GM23338 (cell line): Measurements from ENCODE around the gene ATP10B. TPM values are rescaled to one million over a fixed set of nuclear protein-coding genes. Genes with fewer than 3 reads are reported as not detected.

Source experiments
- ATAC-seq: fragments of 200-7000 bp; cut with Tn5 transposase; 3 replicates; pipeline ENCODE4 v1.9.1; 2020
- DNase-seq: peaks from one replicate; pipeline ENCODE4 v3.0.0-alpha.2; 2015; ENCODE audit warnings: low spot score
- H2AFZ ChIP-seq: fragments of 200-600 bp; sonication (generic); 2 replicates; pipeline ENCODE4 v1.8.0; 2016; ENCODE audit warnings: antibody characterized with exemption, mild to moderate bottlenecking, moderate library complexity
- H3F3A ChIP-seq: fragments of 200-600 bp; sonication (generic); replicated peaks from 2 replicates; pipeline ENCODE4 v1.8.0; 2017; ENCODE audit warnings: antibody characterized with exemption, mixed run types, low read depth
- H3K27ac ChIP-seq: fragments of 200-600 bp; sonication (generic); 2 replicates; pipeline ENCODE4 v1.6.1; 2016; ENCODE audit warnings: low read depth
- H3K27me3 ChIP-seq: fragments of 200-600 bp; sonication (generic); 2 replicates; pipeline ENCODE4 v1.8.0; 2016; ENCODE audit warnings: mild to moderate bottlenecking, mixed run types, moderate library complexity; ENCODE audit not compliant: insufficient read depth
- H3K36me3 ChIP-seq: fragments of 200-600 bp; sonication (generic); 2 replicates; pipeline ENCODE4 v1.8.0; 2016; ENCODE audit warnings: mild to moderate bottlenecking; ENCODE audit not compliant: insufficient read depth
- H3K4me1 ChIP-seq: fragments of 200-600 bp; sonication (generic); 2 replicates; pipeline ENCODE4 v1.8.0; 2016; ENCODE audit warnings: mild to moderate bottlenecking, moderate library complexity; ENCODE audit not compliant: insufficient read depth
- H3K4me2 ChIP-seq: fragments of 200-600 bp; sonication (generic); 2 replicates; pipeline ENCODE4 v1.7.1; 2017; ENCODE audit warnings: mixed run types
- H3K4me3 ChIP-seq: fragments of 200-600 bp; sonication (generic); 2 replicates; pipeline ENCODE4 v1.6.1; 2016; ENCODE audit warnings: mixed run types
- H3K79me2 ChIP-seq: fragments of 200-600 bp; sonication (generic); replicated peaks from 2 replicates; pipeline ENCODE4 v1.8.0; 2017; ENCODE audit warnings: mild to moderate bottlenecking; ENCODE audit not compliant: insufficient read depth
- H3K9me2 ChIP-seq: fragments of 200-600 bp; sonication (generic); 2 replicates; pipeline ENCODE4 v1.8.0; 2017; ENCODE audit not compliant: insufficient read depth
- H4K20me1 ChIP-seq: fragments of 200-600 bp; sonication (generic); replicated peaks from 2 replicates; pipeline ENCODE4 v1.8.0; 2017; ENCODE audit warnings: mild to moderate bottlenecking; ENCODE audit not compliant: insufficient read depth
- H3K27ac Mint-ChIP-seq: 2 replicates; pipeline ENCODE4 v1.8.0; 2020; ENCODE audit warnings: inconsistent platforms, mild to moderate bottlenecking, moderate library complexity, mixed read lengths
- H3K27me3 Mint-ChIP-seq: 3 replicates; pipeline ENCODE4 v1.8.0; 2022; ENCODE audit warnings: low read depth, mild to moderate bottlenecking, moderate library complexity, mixed read lengths, inconsistent platforms; ENCODE audit not compliant: insufficient read depth, poor library complexity
- H3K36me3 Mint-ChIP-seq: 3 replicates; pipeline ENCODE4 v1.8.0; 2021; ENCODE audit warnings: low read depth, mild to moderate bottlenecking, inconsistent platforms, moderate library complexity, mixed read lengths
- H3K4me1 Mint-ChIP-seq: 3 replicates; pipeline ENCODE4 v1.8.0; 2020; ENCODE audit warnings: mild to moderate bottlenecking, inconsistent platforms, mixed read lengths
- H3K4me3 Mint-ChIP-seq: 3 replicates; pipeline ENCODE4 v1.8.0; 2021; ENCODE audit warnings: moderate library complexity, mild to moderate bottlenecking, inconsistent platforms, mixed read lengths
- H3K9me3 Mint-ChIP-seq: 3 replicates; pipeline ENCODE4 v1.8.0; 2020; ENCODE audit warnings: moderate library complexity, mild to moderate bottlenecking, inconsistent platforms, mixed read lengths
- EZH2phosphoT487 ChIP-seq: fragments of 200-600 bp; sonication (generic); IDR thresholded peaks from one replicate; pipeline ENCODE4 v1.8.1; 2018; ENCODE audit warnings: antibody characterized with exemption; ENCODE audit not compliant: unreplicated experiment
- REST ChIP-seq: IDR thresholded peaks from one replicate; pipeline ENCODE4 v1.6.1; 2018; ENCODE audit warnings: antibody characterized with exemption; ENCODE audit not compliant: unreplicated experiment
- STAT1 ChIP-seq: IDR thresholded peaks from one replicate; pipeline ENCODE4 v1.6.1; 2016; ENCODE audit warnings: antibody characterized with exemption; ENCODE audit not compliant: unreplicated experiment
- ZNF462 ChIP-seq: fragments of 250-450 bp; sonication (Bioruptor Pico); IDR thresholded peaks from 2 replicates; pipeline ENCODE4 v1.5.0; 2020; ENCODE audit warnings: mild to moderate bottlenecking, moderate library complexity
- polyA plus RNA-seq: library from polyadenylated mRNA; unstranded; fragments of >200 nt; fragmentation: Nextera tagmentation; extraction: Ambion mirVana; gene quantifications from 2 replicates; pipeline ENCODE4 v1.2.1, GENCODE V29; 2016
- total RNA-seq: library from RNA; depleted of rRNA; stranded (reverse); fragments of >200 nt; shearing (Covaris generic); gene quantifications from 2 replicates; pipeline ENCODE4 v1.2.3, GENCODE V29; 2014

The ATP10B gene
- total and polyA plus RNA-seq, 2 experiments from 2014 or later: 0.11 to 0.14 TPM

DNA sequence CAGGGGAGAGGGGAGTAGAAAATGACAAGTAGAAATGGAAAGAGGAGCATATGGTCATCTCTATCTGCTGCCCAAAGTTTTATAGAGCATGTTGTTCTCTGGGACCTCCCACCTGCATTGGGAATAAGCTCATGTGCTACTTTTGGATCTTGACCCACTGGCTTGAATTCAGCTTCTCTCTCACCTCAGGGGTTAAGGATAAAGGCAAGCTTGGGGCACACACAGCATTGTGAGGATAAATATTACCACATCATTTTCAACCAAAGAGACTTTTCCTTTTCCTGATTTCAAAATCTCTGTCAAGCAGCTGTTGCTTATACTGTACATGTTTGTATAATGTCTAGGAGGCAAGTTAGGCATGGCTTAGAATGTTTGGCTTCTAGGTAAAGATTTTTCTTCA, 16.6 kb downstream of the ATP10B start (continued):
- TF ChIP-seq ZNF462 (CRISPR knock-in tag): no peak

GRCh38 chr5:160833806-160834205, 18.2 kb downstream of the ATP10B start:
- H3F3A ChIP-seq: no peaks in the 10 kb centered on the region
- H3K36me3 ChIP-seq: no peaks in the 10 kb centered on the region
- H3K4me3 ChIP-seq: no peak overlapping the region
- no peak overlapping the region for H3K27ac ChIP-seq
- H3K27ac Mint-ChIP-seq: no peak overlapping the region
- no peaks in the 10 kb centered on the region for H3K27me3 ChIP-seq
- peaks cover 7% of the 10 kb centered on the region; the same call in 1 of the 3 replicates for H3K9me3 Mint-ChIP-seq
- DNase-seq (no peak), ATAC-seq (no peak)
- H3K79me2 ChIP-seq: no peaks in the 10 kb centered on the region
- no peaks in the 10 kb centered on the region for H3K27me3 Mint-ChIP-seq
- 0 out of 2 replicates have a peak, but pooled peaks cover 4% of the 10 kb centered on the region for H3K9me2 ChIP-seq
- H3K4me3 Mint-ChIP-seq: no peak overlapping the region
- H2AFZ ChIP-seq: no peak overlapping the region
- no peaks in the 10 kb centered on the region for H4K20me1 ChIP-seq
- TF ChIP-seq ZNF462 (CRISPR knock-in tag): no peak
- no peak for TF ChIP-seq EZH2phosphoT487
- TF ChIP-seq REST: no peak
- no peak for TF ChIP-seq STAT1
- H3K4me1 Mint-ChIP-seq: no peaks in the 10 kb centered on the region
- no peak overlapping the region for H3K4me2 ChIP-seq
- H3K4me1 ChIP-seq: no peaks in the 10 kb centered on the region
- no peaks in the 10 kb centered on the region for H3K36me3 Mint-ChIP-seq
